ENCODE measurements around the gene FBRSL1. TPM values are rescaled to one million over a fixed set of nuclear protein-coding genes. Genes with fewer than 3 reads are reported as not detected.

Gene FBRSL1
- total and polyA plus RNA-seq, 12 donors = 28.1 to 90.6 (median 47.0) TPM

DNA sequence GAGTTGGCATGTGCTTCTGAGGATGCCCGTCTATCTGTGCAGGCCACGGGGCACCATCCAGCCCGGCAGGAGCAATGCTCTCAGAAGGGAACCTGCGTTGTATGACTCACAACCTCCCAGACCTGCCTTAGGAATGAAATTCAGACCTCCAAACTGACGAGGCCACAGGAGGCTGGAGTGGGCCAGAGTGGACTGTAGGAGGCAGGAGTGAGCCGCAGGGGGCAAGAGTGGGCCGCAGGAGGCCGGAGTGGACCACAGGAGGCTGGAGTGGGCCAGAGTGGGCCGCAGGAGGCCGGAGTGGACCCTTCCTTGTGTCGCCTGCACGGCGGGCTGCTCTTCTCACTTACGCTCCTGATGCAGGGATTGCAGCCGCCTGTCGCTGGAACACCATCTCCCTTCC is 11.1 kb upstream of the FBRSL1 start:
- TF ChIP-seq, protein P1, sequence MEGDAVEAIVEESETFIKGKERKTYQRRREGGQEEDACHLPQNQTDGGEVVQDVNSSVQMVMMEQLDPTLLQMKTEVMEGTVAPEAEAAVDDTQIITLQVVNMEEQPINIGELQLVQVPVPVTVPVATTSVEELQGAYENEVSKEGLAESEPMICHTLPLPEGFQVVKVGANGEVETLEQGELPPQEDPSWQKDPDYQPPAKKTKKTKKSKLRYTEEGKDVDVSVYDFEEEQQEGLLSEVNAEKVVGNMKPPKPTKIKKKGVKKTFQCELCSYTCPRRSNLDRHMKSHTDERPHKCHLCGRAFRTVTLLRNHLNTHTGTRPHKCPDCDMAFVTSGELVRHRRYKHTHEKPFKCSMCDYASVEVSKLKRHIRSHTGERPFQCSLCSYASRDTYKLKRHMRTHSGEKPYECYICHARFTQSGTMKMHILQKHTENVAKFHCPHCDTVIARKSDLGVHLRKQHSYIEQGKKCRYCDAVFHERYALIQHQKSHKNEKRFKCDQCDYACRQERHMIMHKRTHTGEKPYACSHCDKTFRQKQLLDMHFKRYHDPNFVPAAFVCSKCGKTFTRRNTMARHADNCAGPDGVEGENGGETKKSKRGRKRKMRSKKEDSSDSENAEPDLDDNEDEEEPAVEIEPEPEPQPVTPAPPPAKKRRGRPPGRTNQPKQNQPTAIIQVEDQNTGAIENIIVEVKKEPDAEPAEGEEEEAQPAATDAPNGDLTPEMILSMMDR (IDR thresholded peaks at IDR 0.05) = no peak
- Histone ChIP-seq H3K4me1 (peaks cover 0 to 5% (median 0%) of the 10 kb centered on the region in 9 donors), H3K27ac (no peak overlapping the region), H3K4me3 (no peak overlapping the region), H3K9me3 (no peaks in the 10 kb centered on the region), H3K27me3 (peaks cover 0 to 39% (median 14%) of the 10 kb centered on the region in 7 donors), H3K36me3 (no peaks in the 10 kb centered on the region)
- intact Hi-C loops (cut with DNase I) = no loop called here
- WGBS, 2 donors = 84 to 88% methylated on average over 11 to 16 of the region's 16 CpGs
- DNase-seq (no peak), ATAC-seq (no peak)

DNA sequence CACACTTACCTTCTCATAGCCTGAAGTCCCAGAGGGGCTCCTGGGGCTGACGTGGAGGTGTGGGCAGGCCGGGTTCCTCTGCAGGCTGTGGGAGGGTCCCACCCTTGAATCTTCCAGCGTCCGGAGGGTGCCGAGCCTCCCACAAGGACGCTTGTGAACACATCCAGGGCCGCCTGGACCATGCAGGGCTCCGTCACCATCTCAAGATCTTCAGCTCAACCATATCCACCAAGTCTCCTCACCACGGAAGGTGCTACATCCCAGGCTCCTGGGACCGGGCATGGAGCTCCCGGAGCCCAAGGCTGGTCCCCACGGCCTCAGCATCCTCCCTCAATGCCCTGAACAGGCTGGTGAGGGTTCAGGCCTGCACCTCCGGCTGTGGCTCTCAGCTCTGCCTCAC is 10.7 kb upstream of the FBRSL1 start:
- Histone ChIP-seq H3K4me3 (no peak overlapping the region), H3K9me3 (no peaks in the 10 kb centered on the region), H3K36me3 (no peaks in the 10 kb centered on the region), H3K27me3 (peaks cover 0 to 39% (median 14%) of the 10 kb centered on the region in 7 donors), H3K27ac (no peak overlapping the region), H3K4me1 (peaks cover 0 to 5% (median 0%) of the 10 kb centered on the region in 9 donors)
- TF ChIP-seq, protein P1 (IDR thresholded peaks at IDR 0.05) = no peak
- WGBS, 2 donors = 89 to 92% methylated on average over 13 of the region's 13 CpGs
- intact Hi-C loops (cut with DNase I) = no loop called here
- no peak for ATAC-seq
- no peak for DNase-seq

DNA sequence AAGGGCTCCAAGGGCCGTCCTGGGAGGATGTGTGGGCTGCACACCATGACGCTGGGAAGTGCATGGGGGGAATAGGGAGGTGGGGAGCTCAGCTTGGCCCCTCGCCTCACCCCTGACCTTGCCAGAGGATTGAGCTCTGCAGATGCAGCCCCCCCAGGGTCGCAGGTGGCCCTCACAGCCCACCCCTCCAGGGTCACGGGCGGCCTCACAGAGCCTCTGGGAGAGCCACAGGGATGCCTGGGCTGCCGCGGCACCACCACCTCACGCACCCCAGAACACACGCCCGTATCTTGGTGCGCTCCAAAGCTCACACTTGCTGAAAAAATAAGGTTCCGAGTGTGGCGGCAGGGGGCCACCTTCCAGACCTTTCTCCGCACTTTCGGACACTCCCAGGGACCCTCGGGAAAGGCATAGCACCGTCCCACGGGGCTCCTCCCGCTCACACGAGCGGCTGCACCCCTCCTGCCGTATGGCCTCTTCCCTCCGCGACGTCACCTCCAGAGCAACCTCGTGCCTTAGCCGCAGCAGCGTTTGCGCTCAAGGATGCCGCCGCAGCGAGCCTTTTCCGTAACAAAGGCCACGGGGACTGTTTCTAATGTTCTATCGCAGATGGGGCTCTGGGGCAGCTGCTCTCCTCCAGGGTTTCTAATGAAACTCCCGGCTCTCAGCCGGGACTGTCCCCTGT is 9.9 kb upstream of the FBRSL1 start:
- intact Hi-C loops (cut with DNase I) = loop anchor here in 1 of 10 donors (10.0 kb wide), 1 partner anchor 115 kb away; no protein-coding TSS in a partner anchor
- Histone ChIP-seq H3K27ac (no peak overlapping the region), H3K36me3 (no peaks in the 10 kb centered on the region), H3K27me3 (peaks cover 0 to 39% (median 14%) of the 10 kb centered on the region in 7 donors), H3K9me3 (no peaks in the 10 kb centered on the region), H3K4me1 (peaks cover 0 to 5% (median 0%) of the 10 kb centered on the region in 9 donors), H3K4me3 (no peak overlapping the region)
- TF ChIP-seq, protein P1 (IDR thresholded peaks at IDR 0.05) = no peak
- no peak for DNase-seq
- WGBS, 2 donors = 71 to 74% methylated on average over 38 of the region's 38 CpGs
- no peak for ATAC-seq

DNA sequence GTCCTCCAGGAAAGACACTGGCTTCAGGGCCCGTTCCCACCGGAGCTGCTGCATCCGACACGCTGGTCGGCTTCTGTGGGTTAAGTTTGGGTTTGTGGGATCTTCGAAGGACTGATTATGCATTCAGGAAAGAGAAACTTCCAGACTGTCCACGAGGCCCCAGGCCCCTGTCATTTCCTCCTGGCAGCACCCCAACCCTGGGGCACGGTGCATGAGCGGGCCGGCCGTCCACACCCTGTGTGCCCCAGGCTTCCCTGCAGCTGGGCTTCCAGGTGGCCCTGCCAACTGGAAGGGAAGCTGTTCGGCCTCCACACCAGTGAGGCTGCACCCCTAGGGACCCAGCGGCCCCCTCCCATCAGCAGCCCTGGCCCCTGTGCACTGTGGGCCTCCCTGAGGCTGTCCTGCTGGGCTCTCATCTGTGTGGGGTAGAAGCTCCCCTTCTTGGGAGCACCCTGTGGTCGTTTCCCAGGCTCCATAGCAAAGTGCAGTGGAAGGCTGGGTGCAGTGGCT is 9.3 kb upstream of the FBRSL1 start:
- H3K27me3 ChIP-seq = peaks cover 0 to 39% (median 14%) of the 10 kb centered on the region in 7 donors
- TF ChIP-seq, protein P1 (IDR thresholded peaks at IDR 0.05) = no peak

More for the DNA sequence above, 9.3 kb upstream of the FBRSL1 start:
- DNase-seq (no peak), ATAC-seq (no peak)
- Histone ChIP-seq H3K4me3 (no peak overlapping the region), H3K36me3 (no peaks in the 10 kb centered on the region), H3K9me3 (no peaks in the 10 kb centered on the region), H3K27ac (no peak overlapping the region), H3K4me1 (peaks cover 0 to 5% (median 0%) of the 10 kb centered on the region in 9 donors)
- intact Hi-C loops (cut with DNase I) = loop anchor here in 1 of 10 donors (10.0 kb wide), 1 partner anchor 114 kb away; no protein-coding TSS in a partner anchor
- WGBS, 2 donors = 70 to 77% methylated on average over 14 of the region's 14 CpGs
